Caki2 (cell line): Measurements from ENCODE around the gene HOXD9. TPM values are rescaled to one million over a fixed set of nuclear protein-coding genes. Genes with fewer than 3 reads are reported as not detected.

Experiments used
- DNase-seq: peaks from one replicate; pipeline ENCODE4 v3.0.0-alpha.2; 2015; ENCODE audit warnings: low read depth
- in situ Hi-C: cut with HindIII; loops from 2 replicates; pipeline ENCODE4 v1.10.0; 2016; ENCODE audit warnings: low sequenced_read_pairs, low pct_unique_long_range_greater_than_20kb, mixed read lengths
- total RNA-seq: library from RNA; depleted of rRNA; stranded (reverse); fragments of >200 nt; shearing (Covaris generic); gene quantifications from 2 replicates; pipeline ENCODE4 v1.2.3, GENCODE V29; 2014; ENCODE audit warnings: low replicate concordance

HOXD9 gene
- total RNA-seq, 1 experiment from 2014 or later = 9.5 TPM

GRCh38 chr2:176117823-176118371 lies 4.6 kb upstream of the HOXD9 start:
- in situ Hi-C loops = no loop called here
- no peak for DNase-seq

DNA sequence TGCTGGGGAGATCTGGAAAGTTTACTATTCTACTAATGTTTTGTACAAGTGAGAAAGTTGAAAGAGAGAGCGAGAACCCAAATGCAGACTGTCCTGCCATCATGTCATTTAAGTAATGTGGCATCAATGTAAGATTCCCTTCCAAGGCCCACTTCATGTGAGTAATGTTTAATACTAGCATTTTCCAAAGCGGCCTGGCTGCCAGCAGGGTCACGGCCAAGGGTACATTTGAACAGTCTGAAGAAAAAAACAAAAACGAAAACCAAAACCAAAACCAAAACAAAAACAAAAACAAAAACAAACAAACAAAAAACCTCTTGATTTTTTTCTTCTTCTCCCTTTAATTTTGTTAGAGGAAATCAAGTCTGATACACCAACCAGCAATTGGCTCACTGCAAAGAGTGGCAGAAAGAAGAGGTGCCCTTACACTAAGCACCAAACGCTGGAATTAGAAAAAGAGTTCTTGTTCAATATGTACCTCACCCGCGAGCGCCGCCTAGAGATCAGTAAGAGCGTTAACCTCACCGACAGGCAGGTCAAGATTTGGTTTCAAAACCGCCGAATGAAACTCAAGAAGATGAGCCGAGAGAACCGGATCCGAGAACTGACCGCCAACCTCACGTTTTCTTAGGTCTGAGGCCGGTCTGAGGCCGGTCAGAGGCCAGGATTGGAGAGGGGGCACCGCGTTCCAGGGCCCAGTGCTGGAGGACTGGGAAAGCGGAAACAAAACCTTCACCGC lies 3.7 kb upstream of the HOXD9 start:
- in situ Hi-C loops = no loop called here
- DNase-seq = no peak

GRCh38 chr2:176120364-176121189 lies 1.9 kb upstream of the HOXD9 start:
- no peak for DNase-seq
- in situ Hi-C loops = no loop called here

DNA sequence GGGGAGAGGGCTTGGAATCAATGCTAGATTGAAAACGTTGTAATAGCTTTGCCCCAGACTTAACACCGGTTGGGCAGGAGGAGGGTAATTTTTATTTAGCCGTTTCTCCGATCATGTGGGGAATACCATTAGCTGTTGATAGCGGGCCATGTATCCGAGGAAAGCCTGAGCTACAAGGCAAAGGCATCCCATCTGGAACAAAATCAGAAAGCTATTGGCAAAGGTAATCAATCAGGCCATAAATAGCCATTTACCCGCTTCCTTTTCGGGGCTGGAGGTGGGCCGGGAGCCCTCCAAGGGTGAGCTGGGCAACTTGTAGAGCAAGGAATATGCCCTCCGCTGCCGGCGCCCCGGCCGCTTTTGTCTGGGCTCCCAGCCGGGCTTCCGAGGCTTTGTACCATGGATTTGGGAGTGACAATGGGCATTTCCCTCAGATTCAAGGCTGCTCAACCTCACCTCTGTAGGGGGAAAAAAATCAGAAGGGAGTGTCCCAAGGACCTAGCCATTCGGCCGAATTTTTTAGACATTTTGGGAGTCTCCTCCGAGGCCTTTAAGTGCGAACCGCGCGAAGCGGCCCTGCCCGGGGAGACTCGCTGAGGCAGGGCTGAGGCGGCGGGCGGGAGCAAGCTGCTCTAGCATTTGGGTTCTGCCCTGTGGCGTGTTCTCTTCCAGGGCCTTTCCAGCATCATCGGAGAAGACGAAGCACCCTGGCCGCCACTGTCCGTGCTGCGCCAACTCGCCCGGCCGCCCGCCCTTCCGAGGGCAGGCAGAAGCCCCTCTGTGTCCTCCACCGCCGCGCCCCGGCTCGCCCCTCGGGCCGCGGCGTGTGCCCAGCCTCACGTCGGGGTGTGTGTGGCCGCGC lies 1.1 kb upstream of the HOXD9 start:
- DNase-seq = no peak
- in situ Hi-C loops = no loop called here

GRCh38 chr2:176122052-176122682 lies 352 bp upstream of the HOXD9 start:
- DNase-seq = peak; percentile 83
- in situ Hi-C loops = no loop called here

DNA sequence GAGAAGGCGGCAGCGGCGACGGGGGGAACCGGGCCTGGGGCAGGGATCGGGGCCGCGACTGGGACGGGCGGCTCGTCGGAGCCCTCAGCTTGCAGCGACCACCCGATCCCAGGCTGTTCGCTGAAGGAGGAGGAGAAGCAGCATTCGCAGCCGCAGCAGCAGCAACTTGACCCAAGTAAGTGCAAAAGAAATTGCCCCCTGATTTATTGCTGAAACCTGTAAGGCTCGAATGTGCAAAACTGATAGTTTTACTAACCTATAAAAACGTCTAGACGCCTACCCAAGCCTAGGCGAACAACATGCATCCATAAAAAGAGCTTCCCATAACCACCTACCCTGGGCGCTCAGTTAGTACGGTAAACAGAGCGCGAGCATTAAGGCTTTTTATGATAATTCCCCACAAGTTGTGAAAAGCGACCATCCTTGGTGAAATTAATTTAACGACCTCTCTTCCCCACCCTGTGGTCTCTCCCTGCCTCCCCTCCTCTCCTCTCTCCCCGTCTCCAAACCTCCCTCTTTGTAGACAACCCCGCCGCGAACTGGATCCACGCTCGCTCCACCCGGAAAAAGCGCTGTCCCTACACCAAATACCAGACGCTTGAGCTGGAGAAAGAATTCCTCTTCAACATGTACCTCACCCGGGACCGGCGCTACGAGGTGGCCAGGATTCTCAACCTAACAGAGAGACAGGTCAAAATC lies 1.0 kb downstream of the HOXD9 start:
- no peak for DNase-seq
- in situ Hi-C loops = no loop called here

DNA sequence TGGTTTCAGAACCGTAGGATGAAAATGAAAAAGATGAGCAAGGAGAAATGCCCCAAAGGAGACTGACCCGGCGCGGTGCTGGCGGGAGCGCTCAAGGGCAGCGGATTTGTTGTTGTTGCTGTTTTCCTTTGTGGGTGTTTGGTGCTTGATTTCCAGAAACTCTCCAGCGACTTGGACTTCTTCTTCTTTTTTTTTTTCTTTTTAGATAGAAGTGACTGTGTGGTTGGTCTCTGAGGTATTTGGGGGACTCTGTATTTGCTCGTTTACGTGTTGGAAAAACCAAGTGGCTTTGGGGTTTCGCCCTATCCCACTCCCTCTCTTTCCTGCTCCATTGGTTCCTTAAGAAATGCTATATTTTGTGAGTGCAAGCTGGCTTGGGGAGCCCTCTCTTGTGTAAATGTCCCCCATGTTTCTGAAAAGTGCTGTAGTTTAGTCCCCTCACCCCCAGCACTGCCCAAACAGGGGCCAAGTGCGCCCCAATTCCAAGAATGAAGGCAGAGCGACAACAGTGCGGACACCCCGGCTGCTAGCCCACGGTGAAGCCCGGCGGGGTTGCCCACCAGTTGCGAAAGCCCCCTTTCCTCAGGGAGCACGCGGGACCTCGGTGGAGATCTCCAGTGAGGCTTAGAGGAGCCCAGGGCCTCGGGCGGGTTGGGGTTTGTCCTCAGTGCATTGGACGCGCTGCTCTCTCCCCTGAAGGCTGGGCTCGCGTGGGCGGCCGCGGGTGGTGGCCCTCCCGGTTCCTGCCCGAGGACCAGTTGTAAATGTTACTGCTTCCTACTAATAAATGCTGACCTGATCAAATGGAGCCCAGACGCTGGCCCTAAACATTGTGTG lies 1.8 kb downstream of the HOXD9 start:
- no peak for DNase-seq
- in situ Hi-C loops = no loop called here

- DNase-seq = no peak
- in situ Hi-C loops = no loop called here
Observed at GRCh38 chr2:176124947-176125771, 2.6 kb downstream of the HOXD9 start.

DNA sequence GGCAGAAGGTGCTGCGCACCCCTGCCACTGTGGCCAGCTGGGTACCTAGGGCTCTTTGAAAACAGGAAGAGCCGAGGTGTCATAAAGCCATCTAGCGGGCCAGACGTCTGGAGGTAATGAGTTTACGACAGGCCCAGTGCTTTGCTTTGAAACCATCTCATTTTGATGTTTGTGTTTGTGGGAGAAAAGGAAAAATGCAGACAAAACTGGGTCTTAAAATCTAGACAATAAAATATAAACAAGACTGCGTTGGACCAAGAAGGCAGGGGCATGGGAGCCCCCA lies 3.2 kb downstream of the HOXD9 start:
- in situ Hi-C loops = no loop called here
- DNase-seq = no peak

GRCh38 chr2:176126929-176127773 lies 4.6 kb downstream of the HOXD9 start:
- in situ Hi-C loops = no loop called here
- no peak for DNase-seq

DNA sequence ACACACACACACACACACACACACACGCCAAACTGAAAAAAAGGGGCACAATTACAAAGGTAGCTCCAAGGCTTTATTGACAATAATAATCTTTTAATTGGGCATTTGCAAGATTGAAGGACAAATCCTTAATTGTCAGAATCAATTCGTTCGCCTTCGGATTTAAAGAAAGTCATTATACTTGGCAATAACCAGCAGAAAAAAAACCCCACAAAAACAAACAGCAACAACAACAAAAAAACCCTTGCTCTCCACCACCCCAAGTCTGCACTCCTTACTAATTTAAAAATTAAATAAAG lies 5.2 kb downstream of the HOXD9 start:
- DNase-seq = no peak
- in situ Hi-C loops = no loop called here

DNA sequence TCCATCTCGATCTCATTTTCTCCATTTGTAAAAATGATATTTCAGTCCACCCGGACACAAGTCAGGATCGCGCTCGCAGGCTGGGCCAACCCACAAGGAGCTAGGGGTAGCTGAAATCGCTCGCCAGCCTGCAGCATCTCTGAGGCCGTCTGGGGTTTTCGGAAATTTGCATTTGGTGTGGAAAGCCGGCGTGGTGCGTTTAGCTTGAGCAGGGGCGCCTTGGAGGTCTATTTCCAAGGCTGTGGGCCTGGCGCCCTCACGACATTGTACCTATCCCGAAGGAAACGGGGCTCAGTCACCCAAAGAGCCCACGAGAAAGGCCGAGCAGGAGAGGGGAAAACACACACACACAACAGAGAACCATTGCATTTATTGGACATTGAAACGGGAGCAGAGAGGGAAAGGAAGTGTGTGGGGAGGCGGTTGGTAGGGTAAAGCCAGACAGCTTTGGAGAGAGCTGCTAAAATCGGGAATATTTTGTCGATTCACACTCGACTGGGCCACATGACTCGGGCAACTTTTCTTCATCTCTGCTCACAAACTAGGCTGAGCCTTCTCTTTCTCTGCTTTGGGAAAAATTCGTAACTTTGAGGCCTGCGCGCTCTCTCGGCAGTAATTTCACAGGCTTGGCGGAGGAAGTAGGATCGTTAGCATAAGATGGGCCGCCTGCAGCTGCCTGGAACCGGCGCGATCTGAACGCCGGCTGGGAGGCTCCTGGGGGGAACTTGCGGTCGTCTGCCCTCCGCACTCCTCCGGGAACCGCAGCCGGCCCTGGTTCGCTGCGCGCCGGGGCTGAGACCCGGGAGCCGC lies 5.9 kb downstream of the HOXD9 start:
- no peak for DNase-seq
- in situ Hi-C loops = no loop called here

DNA sequence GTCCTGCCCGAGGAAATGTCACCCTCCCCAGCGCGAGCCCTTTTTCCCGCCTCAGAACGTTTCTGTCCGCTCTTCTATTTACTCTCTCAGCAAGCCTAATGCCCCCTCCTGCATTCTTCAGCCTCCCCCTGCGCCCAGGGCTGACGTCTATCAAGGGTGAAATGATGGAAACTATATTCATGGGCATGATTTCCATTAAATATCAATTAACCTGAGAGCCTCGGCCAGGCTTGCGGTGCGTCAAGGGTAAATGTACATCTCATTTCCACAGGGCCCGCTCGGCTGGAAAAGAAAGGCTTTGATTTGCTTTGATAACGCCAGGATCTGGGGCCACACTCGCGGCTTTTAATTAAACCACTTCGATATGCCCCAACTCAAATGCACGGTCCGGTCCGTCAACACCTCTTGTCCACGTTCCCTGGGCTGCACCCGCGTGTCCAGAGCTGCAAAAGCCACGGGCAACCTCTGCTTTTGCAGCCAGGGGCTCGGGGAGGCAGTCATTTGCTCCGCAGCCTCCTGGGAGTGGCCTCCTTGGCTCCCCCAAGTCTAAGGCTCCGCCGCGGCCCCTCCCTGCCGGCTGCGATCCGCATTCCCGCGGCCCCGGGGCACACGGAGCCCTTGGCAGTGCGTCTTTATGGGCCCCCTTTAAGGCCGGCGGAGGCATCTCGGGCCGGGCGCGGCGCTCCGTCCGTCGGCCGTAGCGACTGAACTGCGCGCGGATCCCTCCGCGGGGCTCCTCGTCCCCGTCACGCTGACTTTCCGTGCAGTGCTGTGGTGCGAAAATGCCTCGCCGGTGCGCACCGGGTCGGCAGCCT lies 6.7 kb downstream of the HOXD9 start, which contains the start of gene HOXD8:
Gene HOXD8 (plus strand): TSS at position 724 of the 815 bp plus-strand sequence. CDS start 662 bp downstream, outside the sequence.
- in situ Hi-C loops = no loop called here
- peak; percentile 77 for DNase-seq

DNA sequence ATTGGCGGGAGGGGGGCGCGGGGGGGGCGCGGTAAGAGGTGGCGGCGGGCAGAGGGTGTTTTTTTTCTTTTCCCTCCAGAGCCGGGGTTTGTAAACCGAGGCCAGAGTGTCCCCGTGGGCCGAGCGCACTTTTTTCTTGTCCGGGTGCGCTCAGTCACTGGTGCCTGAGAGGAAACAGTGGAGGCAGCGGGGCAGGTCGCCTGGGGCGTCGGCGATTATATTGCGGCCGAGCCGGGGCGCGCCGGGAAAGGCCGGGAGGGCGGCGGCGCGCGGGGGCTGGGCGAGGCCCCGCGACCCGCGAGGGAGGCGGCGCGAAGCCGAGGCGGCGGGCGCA lies 7.3 kb downstream of the HOXD9 start:
- in situ Hi-C loops = no loop called here
- DNase-seq = no peak
